Kasumi-1 (cell line): ENCODE data around the gene FBN2.

Experiments
- DNase-seq, 2 experiments: peaks; one replicate each; lab custom pipeline; 2025; lab: John Stamatoyannopoulos, UW

The FBN2 gene

GRCh38 chr5:128426090-128426534 lies 111.9 kb downstream of the FBN2 start:
- DNase-seq = no peak

DNA sequence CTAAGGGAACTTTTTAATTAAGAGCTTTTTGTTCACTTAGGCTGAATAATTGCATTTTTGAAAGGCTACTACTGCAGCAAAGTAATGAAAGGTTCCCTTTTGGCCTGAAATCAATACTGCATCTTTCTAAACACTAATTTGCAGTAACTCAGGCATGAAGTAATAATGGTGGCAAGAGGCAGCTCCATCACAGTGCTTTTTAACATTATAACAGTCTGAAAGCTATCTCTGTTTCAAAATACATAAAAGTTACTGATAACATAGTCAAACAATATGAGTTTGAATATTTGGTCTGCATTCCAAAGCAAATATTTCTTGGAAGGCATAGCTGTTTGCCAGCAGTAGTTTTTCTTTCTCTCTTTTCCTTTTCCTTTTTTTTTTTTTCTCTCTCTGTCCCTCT lies 113.4 kb downstream of the FBN2 start:
- no peak for DNase-seq

DNA sequence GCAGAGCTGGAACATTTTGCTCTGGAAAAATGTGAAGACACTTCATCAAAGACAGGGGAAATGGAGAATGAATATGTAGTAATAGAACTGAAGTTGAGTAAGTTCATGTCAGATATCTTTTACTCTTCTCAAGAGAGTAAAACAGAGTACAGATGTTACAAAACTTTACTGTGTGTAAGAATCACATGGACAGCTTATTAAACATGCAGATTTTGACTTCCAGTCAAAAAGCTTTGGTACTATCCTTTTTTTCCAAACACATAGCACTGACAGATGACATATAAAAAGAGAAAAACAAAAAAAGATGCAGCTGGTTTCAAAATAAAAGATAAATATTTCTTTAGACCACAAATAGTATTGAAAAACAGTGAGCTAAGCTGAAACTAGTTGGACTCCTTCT lies 115.4 kb downstream of the FBN2 start:
- DNase-seq = no peak

- DNase-seq = no peak
These were observed 123.6 kb downstream of the FBN2 start for GRCh38 chr5:128414469-128414868.

GRCh38 chr5:128413356-128413755 lies 124.7 kb downstream of the FBN2 start:
- no peak for DNase-seq

DNA sequence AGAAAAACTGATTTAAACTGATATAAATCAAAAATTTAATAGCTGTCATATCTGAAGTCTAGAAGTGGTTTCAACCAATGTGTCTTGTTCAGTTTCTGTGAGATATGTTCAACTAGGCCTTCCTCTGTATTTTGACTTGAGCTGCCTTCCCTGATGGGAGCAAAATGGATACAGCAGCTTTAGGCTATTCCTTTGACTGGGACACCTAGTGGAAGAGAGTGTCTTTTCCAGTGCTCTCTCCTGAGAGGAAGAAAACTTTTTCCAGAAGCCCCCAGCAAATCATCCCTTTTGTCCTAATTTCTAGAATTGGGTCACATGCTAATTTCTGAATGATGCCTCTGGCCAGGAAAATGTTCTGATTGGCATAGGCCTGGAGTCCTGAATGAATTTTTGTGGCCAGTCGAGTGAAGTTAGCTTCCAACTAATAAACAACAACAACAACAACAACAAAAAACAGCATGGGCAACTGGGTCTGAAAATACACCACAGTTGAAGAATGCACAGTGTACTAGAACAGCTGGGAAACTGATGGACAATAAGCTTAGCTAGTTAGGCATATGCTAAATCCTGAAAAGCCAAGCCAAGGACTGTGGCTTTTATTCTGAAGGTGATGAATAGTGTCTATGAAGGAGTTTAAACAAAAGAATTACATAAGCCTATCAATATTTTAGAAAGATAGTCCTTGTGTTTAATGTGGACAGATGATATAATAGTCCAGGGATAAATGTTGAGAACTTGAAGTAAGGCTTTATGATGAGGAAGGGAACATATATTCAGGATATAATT lies 125.7 kb downstream of the FBN2 start:
- DNase-seq = no peak

GRCh38 chr5:128409166-128409800 lies 128.8 kb downstream of the FBN2 start:
- DNase-seq = no peak

- no peak for DNase-seq
These were observed 129.4 kb downstream of the FBN2 start for GRCh38 chr5:128408622-128409021.

DNA sequence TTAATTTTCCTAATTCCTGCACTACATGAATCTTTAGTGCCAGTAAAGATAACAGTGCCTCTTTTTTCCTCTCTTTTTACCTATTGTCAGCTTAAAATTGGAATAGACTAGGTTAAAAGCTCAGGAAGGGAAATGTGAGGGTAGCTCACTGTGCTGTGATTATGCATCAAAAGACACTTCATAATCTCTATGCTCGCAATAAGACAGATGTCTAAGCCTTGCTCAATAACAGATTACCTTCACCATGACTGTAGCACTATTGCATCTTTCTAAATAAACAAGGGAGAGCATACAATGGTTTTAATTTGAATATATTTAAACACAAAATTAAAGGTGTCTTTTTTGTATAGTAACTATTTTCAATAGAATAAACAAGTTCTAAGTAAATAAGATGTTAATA lies 130.1 kb downstream of the FBN2 start:
- DNase-seq = no peak

DNA sequence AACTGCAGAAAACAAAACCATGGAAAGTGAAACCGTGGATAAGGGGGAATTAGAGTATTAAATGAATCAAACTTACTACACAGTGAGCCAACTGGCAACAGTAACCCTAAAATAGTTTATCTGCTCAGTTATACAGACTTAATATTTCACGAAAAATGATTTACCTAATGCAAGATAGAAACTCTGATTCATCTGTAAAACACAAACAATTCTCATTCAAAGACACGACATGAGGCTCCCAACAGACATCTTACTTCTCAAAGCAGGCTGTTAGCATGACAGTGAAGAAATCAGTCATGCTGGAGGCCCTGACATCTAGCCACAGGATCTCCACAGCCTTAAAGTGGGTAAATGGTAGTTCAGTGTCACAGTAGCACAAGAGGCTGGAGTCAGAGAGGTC lies 131.2 kb downstream of the FBN2 start:
- DNase-seq = no peak

DNA sequence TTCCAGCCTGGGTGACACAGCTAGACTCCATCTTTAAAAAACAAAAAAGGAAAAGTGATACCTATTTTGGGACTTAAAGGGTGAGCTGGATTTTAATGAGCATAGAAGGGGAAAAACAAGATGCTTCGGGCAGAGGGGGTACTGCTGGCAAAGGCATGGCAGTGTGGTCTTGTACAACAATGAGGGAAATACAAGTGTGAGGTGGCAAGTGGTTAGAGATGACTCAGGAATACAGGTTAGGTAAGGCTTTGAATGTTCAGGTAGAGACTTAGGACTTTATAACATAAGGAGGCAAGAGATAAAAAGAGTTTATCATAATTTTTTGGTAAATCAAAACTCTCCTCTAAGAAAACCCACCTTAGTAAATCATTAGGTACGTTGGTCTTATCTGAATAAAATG lies 132.9 kb downstream of the FBN2 start:
- no peak for DNase-seq

GRCh38 chr5:128403333-128403732 lies 134.7 kb downstream of the FBN2 start:
- DNase-seq = no peak

DNA sequence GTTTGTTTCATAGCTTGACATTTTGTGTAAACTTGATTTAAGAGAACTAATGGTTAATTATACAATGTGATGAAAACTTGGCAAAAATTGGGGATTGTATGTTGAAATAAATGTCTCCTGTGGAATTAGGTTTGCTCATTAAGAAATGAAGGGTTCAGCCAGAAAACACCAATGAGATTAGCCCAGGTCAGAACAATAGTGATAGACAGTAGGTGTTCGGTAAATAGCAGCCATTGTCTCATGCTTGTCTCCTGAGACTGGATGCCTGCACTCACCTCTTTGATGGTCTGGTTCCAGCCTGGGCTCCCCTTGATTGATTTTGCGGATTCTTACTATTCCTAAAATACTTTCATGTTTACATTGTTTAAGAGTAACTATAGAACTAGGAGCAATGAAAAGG lies 135.5 kb downstream of the FBN2 start:
- no peak for DNase-seq

DNA sequence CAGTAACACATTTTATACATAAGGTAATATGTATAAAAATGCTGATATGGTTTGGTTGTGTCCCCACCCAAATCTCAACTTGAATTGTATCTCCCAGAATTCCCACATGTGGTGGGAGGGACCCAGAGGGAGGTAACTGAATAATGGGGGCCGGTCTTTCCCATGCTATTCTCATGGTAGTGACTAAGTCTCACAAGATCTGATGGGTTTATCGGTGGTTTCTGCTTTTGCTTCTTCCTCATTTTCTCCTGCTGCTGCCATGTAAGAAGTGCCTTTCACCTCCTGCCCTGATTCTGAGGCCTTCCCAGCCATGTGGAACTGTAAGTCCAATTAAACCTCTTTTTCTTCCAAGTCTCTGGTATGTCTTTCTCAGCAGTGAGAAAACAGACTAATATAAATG lies 137.3 kb downstream of the FBN2 start:
- peak in 1 of 2 experiments; percentile 6 for DNase-seq

GRCh38 chr5:128399111-128399510 lies 138.9 kb downstream of the FBN2 start:
- DNase-seq = no peak

DNA sequence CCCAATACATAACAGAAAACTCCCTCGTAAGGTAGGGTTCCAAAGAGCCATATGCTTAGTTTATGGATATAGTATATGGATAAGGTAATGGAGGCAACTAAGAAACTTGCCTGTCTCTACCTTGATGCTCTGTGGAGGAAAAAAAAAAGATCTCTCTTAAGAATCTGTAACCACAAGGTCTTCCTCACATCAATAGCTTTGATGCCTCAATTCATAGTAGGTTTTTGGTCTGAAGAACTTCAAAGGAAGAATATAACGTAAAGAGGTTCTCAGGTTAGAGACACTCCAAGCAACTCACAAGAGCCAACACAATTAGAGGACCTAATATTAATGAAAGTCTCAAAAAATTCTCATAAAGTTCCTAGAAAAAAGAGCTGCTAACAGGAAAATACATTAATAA lies 140.2 kb downstream of the FBN2 start:
- no peak for DNase-seq

- DNase-seq = no peak
These were observed 143.0 kb downstream of the FBN2 start for GRCh38 chr5:128395073-128395472.

DNA sequence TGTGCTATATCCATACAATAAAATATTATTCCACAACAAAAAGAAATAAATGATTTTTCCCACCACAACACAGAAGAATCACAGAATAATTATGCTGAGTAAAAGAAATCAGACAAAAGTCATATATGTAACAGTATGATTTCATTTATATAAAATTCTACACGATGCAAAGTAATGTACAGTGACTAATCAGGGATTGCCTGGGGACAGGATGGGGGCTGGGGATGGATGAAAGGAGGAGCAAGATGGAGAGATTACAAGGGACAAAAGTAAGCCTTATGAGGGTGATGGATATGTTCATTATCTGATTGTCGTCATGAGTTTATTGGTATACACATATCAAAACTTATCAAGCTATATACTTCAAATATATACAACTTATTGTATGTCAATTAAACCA lies 154.0 kb downstream of the FBN2 start:
- DNase-seq = no peak

DNA sequence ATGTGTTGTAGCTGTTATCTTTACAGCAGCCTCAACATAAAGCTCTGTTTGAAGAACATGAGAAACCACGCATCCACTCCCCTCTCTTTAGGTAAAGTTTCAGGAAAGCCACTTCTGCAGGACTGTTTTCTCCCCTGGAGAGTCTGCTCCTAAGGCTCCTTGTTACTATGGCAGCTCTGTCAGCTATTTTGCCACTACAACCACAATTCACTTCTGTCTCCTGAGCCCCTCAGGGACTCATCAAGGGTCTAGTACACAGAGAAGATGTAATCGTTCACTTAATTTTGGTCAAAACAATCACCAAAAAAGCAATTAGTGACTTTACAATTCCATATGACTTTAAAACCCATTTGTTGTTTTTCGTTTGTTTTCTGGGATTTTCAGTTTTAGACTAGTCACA lies 157.7 kb downstream of the FBN2 start:
- no peak for DNase-seq

DNA sequence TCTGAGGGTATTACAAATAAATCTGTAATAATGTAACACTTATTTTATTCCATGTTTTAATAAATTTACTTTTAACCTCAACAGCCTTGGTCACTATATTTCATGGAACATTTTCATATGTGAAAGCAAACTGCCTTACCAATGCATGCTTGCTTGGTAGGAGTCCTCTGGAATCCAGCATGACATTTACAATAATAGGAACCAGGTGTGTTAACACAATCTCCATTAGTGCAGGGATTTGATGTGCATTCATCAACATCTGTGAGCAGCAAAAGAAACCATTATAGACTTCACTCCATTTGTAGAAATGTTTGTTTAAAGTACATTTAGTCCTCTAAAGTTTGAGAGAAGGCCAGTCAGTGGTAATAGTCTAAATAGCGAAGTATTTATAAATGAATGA lies 159.4 kb downstream of the FBN2 start:
- DNase-seq = no peak

GRCh38 chr5:128378196-128378595 lies 159.8 kb downstream of the FBN2 start:
- no peak for DNase-seq

DNA sequence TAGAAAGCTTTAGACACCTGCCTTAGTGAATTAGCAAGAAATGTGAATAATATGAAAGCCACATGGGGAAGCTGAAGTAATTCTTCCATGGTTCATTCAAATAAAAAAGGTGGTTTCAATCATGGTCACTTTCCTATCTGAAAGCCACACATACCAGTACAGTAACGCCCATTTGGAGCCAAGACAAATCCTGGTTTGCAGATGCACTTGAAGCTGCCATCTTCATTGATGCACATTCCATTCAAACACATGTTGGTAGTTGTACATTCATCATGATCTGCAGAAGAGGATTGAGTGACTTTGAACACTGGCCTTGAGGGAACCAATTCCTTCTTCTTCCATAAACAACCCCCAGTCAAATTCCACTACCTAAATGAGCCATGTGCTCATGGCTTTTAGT lies 161.5 kb downstream of the FBN2 start:
- no peak for DNase-seq

DNA sequence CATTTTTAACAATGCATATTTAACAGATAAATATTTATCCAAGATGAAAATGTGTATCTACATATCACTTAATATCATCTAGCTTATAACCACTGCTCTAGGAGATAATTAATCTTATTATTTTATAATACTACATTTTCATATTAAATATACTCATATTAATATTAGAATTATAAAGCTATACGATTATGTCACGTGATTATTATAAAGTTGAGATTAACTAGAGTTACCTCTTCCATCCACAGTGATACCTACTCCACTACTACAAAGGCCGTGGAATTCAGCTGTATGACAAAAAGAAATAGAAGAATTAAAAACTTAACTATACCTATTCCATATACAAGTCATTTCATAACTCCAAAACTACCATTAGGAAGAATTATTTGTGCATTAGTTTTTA lies 171.9 kb downstream of the FBN2 start:
- no peak for DNase-seq

GRCh38 chr5:128362370-128362769 lies 175.7 kb downstream of the FBN2 start:
- DNase-seq = no peak
